Keratinocyte (primary cell): ENCODE results near the gene DDX39A. TPM values are rescaled to one million over a fixed set of nuclear protein-coding genes. Genes with fewer than 3 reads are reported as not detected.
"Not testable (repeated sequence)": the region's sequence is repeated elsewhere in the genome, so short reads cannot be mapped to it uniquely, and the experiment has no call there.

ENCODE experiments used
- DNase-seq: peaks from one replicate; pipeline ENCODE4 v3.0.0-alpha.2; 2011; ENCODE audit warnings: low read depth, missing footprints, low spot score
- FAIRE-seq: peaks from 2 replicates; lab custom pipeline; 2011; peaks lifted over from hg19 to GRCh38; lab: Jason Lieb, UNC
- H2AFZ ChIP-seq: 2 replicates; pipeline ENCODE4 v1.6.0; 2012; ENCODE audit warnings: low read length, control low read depth, inconsistent platforms; ENCODE audit not compliant: control insufficient read depth
- H3K27ac ChIP-seq: 2 replicates; pipeline ENCODE4 v1.5.1; 2011; ENCODE audit warnings: low read length; ENCODE audit not compliant: control insufficient read depth, insufficient read depth
- H3K27me3 ChIP-seq: 3 replicates; pipeline ENCODE4 v1.6.0; 2011; ENCODE audit warnings: low read length; ENCODE audit not compliant: control insufficient read depth, insufficient read depth; ENCODE audit errors: extremely low read depth
- H3K36me3 ChIP-seq, 2 experiments: 2 replicates in 1 of 2; 3 replicates in 1 of 2; pipeline ENCODE4 v1.5.1; 2011; ENCODE audit warnings: low read length in 2 of 2, mild to moderate bottlenecking in 1 of 2; ENCODE audit not compliant: control insufficient read depth in 2 of 2, insufficient read depth in 2 of 2; ENCODE audit errors: extremely low read depth in 1 of 2
- H3K4me1 ChIP-seq: 3 replicates; pipeline ENCODE4 v1.5.1; 2011; ENCODE audit warnings: low read length; ENCODE audit not compliant: control insufficient read depth, insufficient read depth; ENCODE audit errors: extremely low read depth
- H3K4me2 ChIP-seq: 3 replicates; pipeline ENCODE4 v1.6.0; 2011; ENCODE audit warnings: low read depth, low read length; ENCODE audit not compliant: control insufficient read depth, insufficient read depth; ENCODE audit errors: extremely low read depth
- H3K4me3 ChIP-seq, 3 experiments: fragments of 200-600 bp in 1 of 3; sonication (generic) in 1 of 3; 2 replicates in 2 of 3; 3 replicates in 1 of 3; pipeline ENCODE4 v1.5.1; 2011 to 2016; ENCODE audit warnings: low read length in 3 of 3, mild to moderate bottlenecking in 3 of 3, control low read depth in 2 of 3, inconsistent platforms in 1 of 3, low read depth in 1 of 3, mixed read lengths in 1 of 3, mixed run types in 1 of 3, moderate library complexity in 1 of 3; ENCODE audit not compliant: control insufficient read depth in 2 of 3, insufficient read depth in 2 of 3; ENCODE audit errors: extremely low read depth in 1 of 3
- H3K79me2 ChIP-seq: 2 replicates; pipeline ENCODE4 v1.6.0; 2012; ENCODE audit warnings: low read length; ENCODE audit not compliant: control insufficient read depth, insufficient read depth
- H3K9ac ChIP-seq: 3 replicates; pipeline ENCODE4 v1.6.0; 2011; ENCODE audit warnings: low read length; ENCODE audit not compliant: control insufficient read depth, insufficient read depth; ENCODE audit errors: extremely low read depth
- H3K9me1 ChIP-seq: 3 replicates; pipeline ENCODE4 v1.6.0; 2011; ENCODE audit warnings: low read length; ENCODE audit not compliant: control insufficient read depth, insufficient read depth; ENCODE audit errors: extremely low read depth
- H3K9me3 ChIP-seq: 2 replicates; pipeline ENCODE4 v1.5.1; 2012; ENCODE audit warnings: low read depth, low read length; ENCODE audit not compliant: control insufficient read depth
- H4K20me1 ChIP-seq: 3 replicates; pipeline ENCODE4 v1.6.0; 2011; ENCODE audit warnings: low read length; ENCODE audit not compliant: control insufficient read depth, insufficient read depth; ENCODE audit errors: extremely low read depth
- CTCF ChIP-seq, 3 experiments: IDR thresholded peaks in 1 of 3; conservative IDR thresholded peaks in 1 of 3; optimal IDR thresholded peaks in 1 of 3; 2 replicates in 2 of 3; 3 replicates in 1 of 3; pipeline versions ENCODE3 to v1.5.1; 2011; ENCODE audit warnings: low read length in 3 of 3, mild to moderate bottlenecking in 3 of 3, moderate library complexity in 2 of 3, control low read depth in 1 of 3, inconsistent platforms in 1 of 3; ENCODE audit not compliant: insufficient read depth in 2 of 3; ENCODE audit errors: extremely low read depth in 1 of 3
- EZH2 ChIP-seq: IDR thresholded peaks from one replicate; pipeline ENCODE4 v1.6.1; 2012; ENCODE audit warnings: inconsistent platforms, mild to moderate bottlenecking, low read length, moderate library complexity
- dilution Hi-C: fragments of 300-500 bp; cut with MboI; formaldehyde crosslinking; loops from one replicate; pipeline ENCODE4 v1.7.0; 2020; ENCODE audit warnings: low sequenced_read_pairs; ENCODE audit not compliant: extremely low pct_ligation_motif_present
- polyA plus RNA-seq, 5 experiments: library from polyadenylated mRNA; depleted of rRNA in 3 of 5; stranded (reverse) in 3 of 5; stranded (forward) in 1 of 5; unstranded in 1 of 5; fragments of >200 nt; gene quantifications; 1 replicate in 1 of 5; 2 replicates in 3 of 5; 3 replicates in 1 of 5; pipeline versions ENCODE4 v1.2.1 to v1.2.3, GENCODE V29; 2011 to 2012; ENCODE audit warnings: missing spikeins in 2 of 5, low read depth in 1 of 5, low replicate concordance in 1 of 5

DDX39A gene
- polyA plus RNA-seq, 1 donor (not counting 4 experiments of a cell fraction or from before 2014, with no cell fraction given) = 54.9 TPM

DNA sequence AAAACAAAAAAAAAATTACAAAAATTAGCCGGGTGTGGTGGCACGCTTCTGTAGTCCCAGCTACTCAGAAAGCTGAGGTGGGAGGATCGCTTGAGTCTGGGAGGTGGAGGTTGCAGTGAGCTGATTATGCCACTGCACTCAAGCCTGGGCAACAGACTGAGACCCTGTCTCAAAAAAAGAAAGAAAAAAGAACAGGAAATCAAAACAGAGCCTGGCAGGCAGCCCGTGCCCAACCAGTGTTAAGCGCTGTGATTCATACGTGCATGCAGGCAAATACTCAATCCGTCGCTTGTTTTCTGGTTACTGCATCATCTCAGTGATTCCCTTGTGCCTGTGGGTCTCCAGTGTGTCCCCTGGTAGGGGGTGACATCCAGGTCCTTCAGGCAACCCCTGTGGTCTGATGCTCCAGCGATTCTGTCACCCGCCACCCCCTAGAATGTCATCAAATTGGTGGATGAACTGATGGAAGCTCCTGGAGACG, 18.1 kb downstream of the DDX39A start:
- Histone ChIP-seq H4K20me1 (peaks cover 4% of the 10 kb centered on the region), H3K36me3 (peaks cover 0 to 6% of the 10 kb centered on the region in 2 experiments), H3K4me3 (no peak overlapping the region), H3K27me3 (no peaks in the 10 kb centered on the region), H3K4me2 (no peak overlapping the region), H3K9me3 (no peaks in the 10 kb centered on the region), H3K79me2 (no peaks in the 10 kb centered on the region), H3K27ac (no peak overlapping the region), H2AFZ (no peak overlapping the region), H3K9me1 (no peaks in the 10 kb centered on the region), H3K4me1 (peaks cover 3% of the 10 kb centered on the region), H3K9ac (no peak overlapping the region)
- dilution Hi-C loops = no loop called here
- no peak for FAIRE-seq
- no peak for DNase-seq
- no peak for TF ChIP-seq EZH2
- TF ChIP-seq CTCF (optimal IDR thresholded peaks at IDR 0.05 in 1 of 3, IDR thresholded peaks at IDR 0.05 in 1 of 3, conservative IDR thresholded peaks at IDR 0.05 in 1 of 3; ENCODE audit: extremely low read depth in 1 of 3, insufficient read depth in 2 of 3, low read length in 3 of 3) = no peak

DNA sequence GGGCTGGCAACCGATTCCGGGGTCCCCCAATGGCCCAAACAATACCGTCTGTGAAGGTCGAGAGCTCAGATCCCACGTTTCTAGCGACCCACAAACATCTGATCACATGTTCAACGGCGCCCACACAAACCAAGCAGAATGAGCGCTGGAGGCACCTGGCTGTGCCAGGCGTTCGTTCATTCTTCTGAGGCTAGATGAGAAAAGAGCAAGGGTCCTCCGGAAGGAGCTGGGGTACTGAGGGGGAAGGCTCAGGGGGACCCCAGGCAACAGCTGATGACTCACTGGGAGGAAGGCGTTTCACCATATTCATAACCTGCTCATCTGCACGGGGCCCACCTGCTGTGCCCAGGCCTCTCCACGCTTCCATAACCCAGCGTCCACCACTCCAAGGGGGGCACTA, 22.0 kb downstream of the DDX39A start:
- H3K4me3 ChIP-seq, DNase-seq, H3K9ac ChIP-seq, H3K36me3 ChIP-seq, H4K20me1 ChIP-seq, H3K4me2 ChIP-seq, FAIRE-seq, H3K9me1 ChIP-seq, H3K27me3 ChIP-seq, dilution Hi-C loops, H3K9me3 ChIP-seq, H3K4me1 ChIP-seq, H3K79me2 ChIP-seq, H3K27ac ChIP-seq, H2AFZ ChIP-seq: not testable (repeated sequence)

GRCh38 chr19:14396730-14397129, 22.4 kb downstream of the DDX39A start:
- H3K9me1 ChIP-seq, H3K4me3 ChIP-seq, FAIRE-seq, H3K4me2 ChIP-seq, H3K27ac ChIP-seq, H3K36me3 ChIP-seq, H2AFZ ChIP-seq, DNase-seq, H3K9ac ChIP-seq, H3K4me1 ChIP-seq, H3K27me3 ChIP-seq, H3K9me3 ChIP-seq, dilution Hi-C loops, H4K20me1 ChIP-seq, H3K79me2 ChIP-seq: not testable (repeated sequence)
